ENCODE measurements around the gene RIPK3.

GRCh38 chr14:24362241-24362960 is 22.6 kb upstream of the RIPK3 start:
- TF ChIP-seq CTCF (conservative IDR thresholded peaks at IDR 0.05; ENCODE audit: low read length), result no peak
- no peak for TF ChIP-seq EZH2phosphoT487 (IDR thresholded peaks at IDR 0.05; ENCODE audit: borderline replicate concordance, low read depth, low read length)
